MM.1S (cell line): ENCODE data around the gene PNPLA7.
A peak's percentile ranks its signal among the peaks of the same experiment; 100 is the strongest.

Experiments used
- DNase-seq: peaks from one replicate; pipeline ENCODE4 v3.0.0-alpha.2; 2015
- H2AFZ ChIP-seq: fragments of 300-600 bp; sonication (generic); 2 replicates; pipeline ENCODE4 v1.6.0; 2016; ENCODE audit warnings: antibody characterized with exemption, low read length
- H3F3A ChIP-seq: fragments of 300-600 bp; sonication (generic); 2 replicates; pipeline ENCODE4 v1.6.1; 2016; ENCODE audit warnings: mild to moderate bottlenecking, antibody characterized with exemption, low read length, moderate library complexity, mixed read lengths; ENCODE audit not compliant: insufficient read depth
- H3K27ac ChIP-seq: fragments of 300-600 bp; sonication (generic); 2 replicates; pipeline ENCODE4 v1.5.1; 2016; ENCODE audit warnings: mild to moderate bottlenecking, low read length
- H3K27me3 ChIP-seq: fragments of 300-600 bp; sonication (generic); replicated peaks from 2 replicates; pipeline ENCODE4 v1.6.0; 2016; ENCODE audit warnings: low read length; ENCODE audit not compliant: insufficient read depth
- H3K36me3 ChIP-seq: fragments of 300-600 bp; sonication (generic); replicated peaks from 2 replicates; pipeline ENCODE4 v1.6.1; 2016; ENCODE audit warnings: mild to moderate bottlenecking, low read length, mixed read lengths; ENCODE audit not compliant: insufficient read depth
- H3K4me1 ChIP-seq: fragments of 300-600 bp; sonication (generic); 2 replicates; pipeline ENCODE4 v1.6.1; 2016; ENCODE audit warnings: low read length, mixed read lengths
- H3K4me2 ChIP-seq: fragments of 300-600 bp; sonication (generic); 2 replicates; pipeline ENCODE4 v1.6.0; 2016; ENCODE audit warnings: low read depth, low read length
- H3K4me3 ChIP-seq: fragments of 300-600 bp; sonication (generic); 2 replicates; pipeline ENCODE4 v1.5.1; 2016; ENCODE audit warnings: low read length, mixed read lengths
- H3K79me2 ChIP-seq: fragments of 300-600 bp; sonication (generic); 2 replicates; pipeline ENCODE4 v1.6.1; 2016; ENCODE audit warnings: mixed run types, low read length, mixed read lengths
- H3K9ac ChIP-seq: fragments of 300-600 bp; sonication (generic); 2 replicates; pipeline ENCODE4 v1.6.1; 2016; ENCODE audit warnings: low read length, mixed read lengths
- H3K9me2 ChIP-seq: fragments of 300-600 bp; sonication (generic); replicated peaks from 2 replicates; pipeline ENCODE4 v1.6.1; 2016; ENCODE audit warnings: mild to moderate bottlenecking, low read length, mixed read lengths; ENCODE audit not compliant: insufficient read depth
- H3K9me3 ChIP-seq: fragments of 300-600 bp; sonication (generic); replicated peaks from 2 replicates; pipeline ENCODE4 v1.6.1; 2016; ENCODE audit warnings: mild to moderate bottlenecking, low read length, mixed read lengths; ENCODE audit not compliant: insufficient read depth
- H4K20me1 ChIP-seq: fragments of 300-600 bp; sonication (generic); 2 replicates; pipeline ENCODE4 v1.6.1; 2016; ENCODE audit warnings: mild to moderate bottlenecking, low read length, moderate library complexity, mixed read lengths; ENCODE audit not compliant: insufficient read depth
- EZH2 ChIP-seq: fragments of 300-600 bp; sonication (generic); optimal IDR thresholded peaks from 2 replicates; pipeline ENCODE3; 2017; ENCODE audit warnings: low read depth, mild to moderate bottlenecking, antibody characterized with exemption, low read length, mixed read lengths
- EZH2phosphoT487 ChIP-seq: fragments of 300-600 bp; sonication (generic); IDR thresholded peaks from 2 replicates; pipeline ENCODE4 v1.6.1; 2018; ENCODE audit warnings: antibody characterized with exemption, low read length
- TF ChIP-seq, protein P1 (sequence below): fragments of 300-600 bp; sonication (generic); IDR thresholded peaks from 2 replicates; pipeline ENCODE4 v1.5.1; 2016; ENCODE audit warnings: antibody characterized with exemption, low read length, mixed read lengths

The PNPLA7 gene

DNA sequence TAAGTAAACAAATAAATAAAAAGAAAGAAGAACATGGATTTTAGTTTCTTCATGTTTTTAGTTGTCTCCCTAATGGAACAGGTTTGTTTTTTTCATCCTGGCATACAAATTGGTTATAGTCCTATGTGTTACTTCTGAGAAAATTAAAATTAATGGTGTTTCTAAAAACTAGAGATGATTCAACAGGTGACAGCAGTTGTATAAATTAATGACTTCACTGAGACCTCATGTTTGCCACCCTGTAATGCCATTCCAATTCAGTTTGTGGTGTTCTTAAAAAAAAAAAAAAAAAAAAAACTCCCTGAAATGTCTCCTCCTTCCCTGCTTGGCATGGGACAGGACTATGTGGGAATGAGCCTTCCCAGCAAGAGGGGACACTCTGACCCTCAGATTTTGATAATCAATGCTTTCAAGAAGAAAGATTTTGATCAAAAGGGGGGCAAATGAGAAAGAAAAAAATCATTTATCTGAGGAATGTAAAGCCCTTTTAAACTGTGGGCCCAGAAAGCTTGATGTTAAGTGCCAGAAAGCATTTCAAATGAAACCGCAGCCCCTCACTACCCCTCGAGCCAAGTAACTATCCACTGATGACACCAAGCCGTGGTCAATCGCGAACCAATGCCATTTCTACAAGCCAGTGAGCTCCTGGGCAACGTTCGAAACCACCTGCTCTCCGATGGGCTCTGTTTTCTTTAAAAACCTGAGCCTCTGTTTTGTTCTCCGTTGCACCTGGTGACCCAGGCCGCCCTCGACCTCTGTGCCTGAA, 128.2 kb downstream of the PNPLA7 start:
- H3K27me3 ChIP-seq, result peaks cover 31% of the 10 kb centered on the region
- peak overlapping the region; percentile 25; the same call in 1 of the 2 replicates for H3K27ac ChIP-seq
- H2AFZ ChIP-seq, result peak overlapping the region; percentile 73
- peak overlapping the region; percentile 76 for H3K4me3 ChIP-seq
- peak overlapping the region; percentile 92 for H3K4me2 ChIP-seq
- peaks cover 5% of the 10 kb centered on the region; the same call in 1 of the 2 replicates for H3F3A ChIP-seq
- H3K9me2 ChIP-seq, result no peaks in the 10 kb centered on the region
- TF ChIP-seq, protein P1, sequence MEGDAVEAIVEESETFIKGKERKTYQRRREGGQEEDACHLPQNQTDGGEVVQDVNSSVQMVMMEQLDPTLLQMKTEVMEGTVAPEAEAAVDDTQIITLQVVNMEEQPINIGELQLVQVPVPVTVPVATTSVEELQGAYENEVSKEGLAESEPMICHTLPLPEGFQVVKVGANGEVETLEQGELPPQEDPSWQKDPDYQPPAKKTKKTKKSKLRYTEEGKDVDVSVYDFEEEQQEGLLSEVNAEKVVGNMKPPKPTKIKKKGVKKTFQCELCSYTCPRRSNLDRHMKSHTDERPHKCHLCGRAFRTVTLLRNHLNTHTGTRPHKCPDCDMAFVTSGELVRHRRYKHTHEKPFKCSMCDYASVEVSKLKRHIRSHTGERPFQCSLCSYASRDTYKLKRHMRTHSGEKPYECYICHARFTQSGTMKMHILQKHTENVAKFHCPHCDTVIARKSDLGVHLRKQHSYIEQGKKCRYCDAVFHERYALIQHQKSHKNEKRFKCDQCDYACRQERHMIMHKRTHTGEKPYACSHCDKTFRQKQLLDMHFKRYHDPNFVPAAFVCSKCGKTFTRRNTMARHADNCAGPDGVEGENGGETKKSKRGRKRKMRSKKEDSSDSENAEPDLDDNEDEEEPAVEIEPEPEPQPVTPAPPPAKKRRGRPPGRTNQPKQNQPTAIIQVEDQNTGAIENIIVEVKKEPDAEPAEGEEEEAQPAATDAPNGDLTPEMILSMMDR, result no peak
- TF ChIP-seq EZH2 (no peak), EZH2phosphoT487 (no peak)
- no peak for DNase-seq
- no peaks in the 10 kb centered on the region for H3K36me3 ChIP-seq
- peaks cover 21% of the 10 kb centered on the region for H3K79me2 ChIP-seq
- H3K9me3 ChIP-seq, result no peaks in the 10 kb centered on the region
- no peaks in the 10 kb centered on the region for H3K4me1 ChIP-seq
- no peaks in the 10 kb centered on the region for H4K20me1 ChIP-seq
- H3K9ac ChIP-seq, result peak overlapping the region; percentile 65

DNA sequence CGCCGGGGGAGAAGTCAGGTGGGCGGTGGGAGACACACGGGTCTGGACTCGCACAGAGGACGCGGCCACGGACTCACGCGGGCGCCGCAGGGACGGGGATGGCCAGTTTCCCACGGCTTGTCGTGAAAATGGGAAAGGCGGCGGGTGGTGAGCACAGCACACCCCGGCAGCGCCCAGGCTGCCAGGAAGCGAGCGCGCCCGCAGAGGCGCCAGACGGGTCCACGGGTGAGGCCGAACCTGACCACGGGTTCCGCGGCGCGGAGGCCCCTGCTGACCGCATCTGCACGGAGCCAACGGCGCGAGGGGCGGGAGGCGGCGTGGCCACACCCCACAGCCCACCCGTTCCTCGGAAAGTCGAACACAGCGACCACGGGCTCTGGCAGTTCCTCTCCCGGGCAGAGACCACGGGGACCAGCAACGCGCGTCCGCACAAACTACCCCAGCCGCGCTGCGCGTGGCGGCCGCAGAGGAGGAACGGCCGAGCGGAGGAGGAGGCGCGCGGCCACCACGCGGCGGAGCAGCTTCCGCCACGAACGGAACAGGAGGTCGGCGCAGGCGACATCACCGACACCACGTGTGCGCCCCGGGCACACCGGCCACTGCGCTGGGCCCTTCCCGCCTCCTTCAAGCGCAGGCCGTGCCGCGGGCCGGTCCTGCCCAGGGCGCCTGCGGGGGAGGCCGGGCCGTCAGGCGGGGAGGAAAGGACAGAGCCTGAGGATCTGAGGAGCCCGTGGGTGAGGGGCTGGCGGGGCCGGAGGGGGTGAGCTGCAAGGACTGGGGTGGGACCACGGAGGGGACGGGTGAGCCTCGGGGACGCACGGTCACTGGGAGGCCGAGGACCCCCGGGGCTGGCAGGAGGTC, 132.8 kb downstream of the PNPLA7 start:
- Histone ChIP-seq H3F3A (no peaks in the 10 kb centered on the region), H3K4me1 (no peaks in the 10 kb centered on the region), H3K27ac (no peak overlapping the region), H2AFZ (no peak overlapping the region), H4K20me1 (no peaks in the 10 kb centered on the region), H3K79me2 (peaks cover 27% of the 10 kb centered on the region), H3K4me3 (no peak overlapping the region), H3K4me2 (no peak overlapping the region), H3K9ac (no peak overlapping the region), H3K9me3 (no peaks in the 10 kb centered on the region), H3K36me3 (no peaks in the 10 kb centered on the region), H3K27me3 (no peaks in the 10 kb centered on the region), H3K9me2 (no peaks in the 10 kb centered on the region)
- TF ChIP-seq EZH2 (no peak), EZH2phosphoT487 (no peak)
- TF ChIP-seq, protein P1, result no peak
- DNase-seq, result no peak

DNA sequence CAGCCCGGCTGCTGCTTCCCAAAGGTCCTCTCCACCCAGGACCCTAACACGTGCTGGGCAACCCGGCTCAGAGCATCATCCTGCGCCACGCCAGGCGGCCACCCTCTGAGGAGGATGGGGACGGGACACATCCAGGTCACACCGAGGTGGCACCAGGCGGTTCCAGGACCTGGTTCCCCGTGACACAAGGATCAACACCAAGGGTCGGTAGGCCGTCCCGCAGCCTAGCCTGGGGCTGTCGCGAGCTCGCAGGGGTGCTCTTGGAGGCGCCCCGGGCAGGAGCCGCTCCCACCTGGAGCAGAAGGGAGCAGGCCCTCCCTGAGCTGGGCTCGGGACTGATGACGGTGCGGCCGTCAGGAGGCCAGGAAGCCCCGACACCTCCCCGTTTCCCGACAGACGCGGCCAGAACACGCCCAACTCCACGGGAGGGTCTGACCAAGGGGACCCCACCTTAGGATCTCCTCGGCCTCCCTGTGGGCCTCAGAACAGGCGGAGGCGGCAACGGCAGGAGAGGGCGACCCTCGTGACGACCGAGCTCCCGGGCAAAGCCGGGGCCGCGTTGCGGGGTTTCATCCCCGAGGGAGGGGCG, 133.5 kb downstream of the PNPLA7 start:
- TF ChIP-seq, protein P1, result no peak
- TF ChIP-seq EZH2, result no peak
- no peak for TF ChIP-seq EZH2phosphoT487
- H3K79me2 ChIP-seq, result peaks cover 20% of the 10 kb centered on the region
- no peaks in the 10 kb centered on the region for H3K9me3 ChIP-seq

More for the DNA sequence above, 133.5 kb downstream of the PNPLA7 start:
- Histone ChIP-seq H3K4me2 (no peak overlapping the region), H4K20me1 (no peaks in the 10 kb centered on the region), H3K27ac (no peak overlapping the region), H3K27me3 (no peaks in the 10 kb centered on the region), H3F3A (no peaks in the 10 kb centered on the region), H3K36me3 (no peaks in the 10 kb centered on the region), H2AFZ (no peak overlapping the region), H3K9me2 (no peaks in the 10 kb centered on the region), H3K4me1 (no peaks in the 10 kb centered on the region; the same call in 1 of the 2 replicates), H3K4me3 (no peak overlapping the region), H3K9ac (no peak overlapping the region)
- no peak for DNase-seq
